Measurements from ENCODE around the gene ATM. TPM values are rescaled to one million over a fixed set of nuclear protein-coding genes. Genes with fewer than 3 reads are reported as not detected.

Gene ATM
- total RNA-seq, 4 donors from 2014 or later, result 31.7 to 135 (median 88.5) TPM

DNA sequence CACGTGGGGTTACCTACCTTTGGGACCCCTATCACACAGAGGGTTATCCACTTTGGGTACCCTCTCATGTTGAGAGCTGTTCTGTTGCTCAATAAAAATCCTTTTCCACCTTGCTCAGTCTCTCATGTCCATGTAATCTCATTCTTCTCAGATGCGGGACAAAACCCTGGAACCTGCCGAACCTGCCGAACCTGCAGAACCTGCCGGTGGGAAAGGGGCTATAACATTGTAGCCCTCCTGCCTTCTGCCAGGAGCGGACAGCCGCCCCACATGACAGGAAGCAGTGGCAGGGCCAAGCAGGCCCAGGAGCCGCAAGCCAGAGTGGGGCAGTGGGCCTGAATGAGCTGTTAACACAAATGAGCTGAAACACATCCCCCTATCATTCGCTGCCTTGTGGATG lies 18.5 kb upstream of the ATM start:
- no peak overlapping the region for H3K4me3 ChIP-seq
- no peaks in the 10 kb centered on the region for H3K27me3 ChIP-seq
- no peak for DNase-seq
- WGBS, 2 donors (ENCODE audit: low coverage in 1 of 2), result 98 to 100% methylated on average over 1 to 9 of the region's 9 CpGs
- no peaks in the 10 kb centered on the region for H3K4me1 ChIP-seq
- intact Hi-C loops (cut with DNase I; ENCODE audit: low total_unique reads), result no loop called here
- in situ Hi-C loops (cut with MboI; ENCODE audit: low pct_ligation_motif_present in 1 of 4, low pct_unique_long_range_greater_than_20kb in 1 of 4, low sequenced_read_pairs in 3 of 4), result loop anchor here in 1 of 4 donors (25.0 kb wide), 1 partner anchor 458 kb away; the partner anchor contains the start of gene DDX10
- no peak overlapping the region for H3K27ac ChIP-seq
- TF ChIP-seq POLR2A (IDR thresholded peaks at IDR 0.05) (no peak), POLR2AphosphoS5 (IDR thresholded peaks at IDR 0.05) (no peak), EP300 (IDR thresholded peaks at IDR 0.05; ENCODE audit: low read depth) (no peak), CTCF (IDR thresholded peaks at IDR 0.05) (no peak)
- peaks cover 0 to 24% (median 10%) of the 10 kb centered on the region in 4 donors for H3K36me3 ChIP-seq
- peaks cover 0 to 4% of the 10 kb centered on the region in 2 donors for H3K9me3 ChIP-seq

- H3K27ac ChIP-seq, result no peak overlapping the region
- 89 to 92% methylated on average over 3 to 4 of the region's 4 CpGs for WGBS, 2 donors (ENCODE audit: low coverage in 1 of 2)
- no peak for DNase-seq
- H3K4me3 ChIP-seq, result no peak overlapping the region
- peaks cover 0 to 4% of the 10 kb centered on the region in 2 donors for H3K9me3 ChIP-seq
- peaks cover 0 to 25% (median 10%) of the 10 kb centered on the region in 4 donors for H3K36me3 ChIP-seq
- H3K27me3 ChIP-seq, result no peaks in the 10 kb centered on the region
- H3K4me1 ChIP-seq, result no peaks in the 10 kb centered on the region
- no peak for TF ChIP-seq CTCF (IDR thresholded peaks at IDR 0.05)
- TF ChIP-seq EP300 (IDR thresholded peaks at IDR 0.05; ENCODE audit: low read depth), result no peak
- TF ChIP-seq POLR2A (IDR thresholded peaks at IDR 0.05), result no peak
- no peak for TF ChIP-seq POLR2AphosphoS5 (IDR thresholded peaks at IDR 0.05)
- in situ Hi-C loops (cut with MboI; ENCODE audit: low pct_ligation_motif_present in 1 of 4, low pct_unique_long_range_greater_than_20kb in 1 of 4, low sequenced_read_pairs in 3 of 4) (loop anchor here in 1 of 4 donors (25.0 kb wide), 1 partner anchor 457 kb away; the partner anchor contains the start of gene DDX10), intact Hi-C loops (cut with DNase I; ENCODE audit: low total_unique reads) (no loop called here)
These were observed 17.9 kb upstream of the ATM start for GRCh38 chr11:108204929-108205499.

- no peak for DNase-seq
- Histone ChIP-seq H3K4me1 (no peaks in the 10 kb centered on the region), H3K36me3 (peaks cover 0 to 34% (median 14%) of the 10 kb centered on the region in 4 donors), H3K27me3 (no peaks in the 10 kb centered on the region), H3K9me3 (peaks cover 0 to 4% of the 10 kb centered on the region in 2 donors), H3K4me3 (no peak overlapping the region), H3K27ac (no peak overlapping the region)
- intact Hi-C loops (cut with DNase I; ENCODE audit: low total_unique reads), result no loop called here
- WGBS, 2 donors (ENCODE audit: low coverage in 1 of 2), result 93% methylated on average over 6 of the region's 6 CpGs; no CpG with 5 or more reads in 1 of the 2 donors
- TF ChIP-seq CTCF (IDR thresholded peaks at IDR 0.05), result no peak
- TF ChIP-seq POLR2A (IDR thresholded peaks at IDR 0.05), result no peak
- TF ChIP-seq EP300 (IDR thresholded peaks at IDR 0.05; ENCODE audit: low read depth), result no peak
- no peak for TF ChIP-seq POLR2AphosphoS5 (IDR thresholded peaks at IDR 0.05)
- in situ Hi-C loops (cut with MboI; ENCODE audit: low pct_ligation_motif_present in 1 of 4, low pct_unique_long_range_greater_than_20kb in 1 of 4, low sequenced_read_pairs in 3 of 4), result loop anchor here in 1 of 4 donors (25.0 kb wide), 1 partner anchor 456 kb away; the partner anchor contains the start of gene DDX10
These were observed 16.7 kb upstream of the ATM start for GRCh38 chr11:108206171-108206570.

GRCh38 chr11:108206969-108207682 lies 15.7 kb upstream of the ATM start:
- in situ Hi-C loops (cut with MboI; ENCODE audit: low pct_ligation_motif_present in 1 of 4, low pct_unique_long_range_greater_than_20kb in 1 of 4, low sequenced_read_pairs in 3 of 4), result loop anchor here in 1 of 4 donors (25.0 kb wide), 1 partner anchor 455 kb away; the partner anchor contains the start of gene DDX10
- H3K27me3 ChIP-seq, result no peaks in the 10 kb centered on the region

More at GRCh38 chr11:108206969-108207682, 15.7 kb upstream of the ATM start:
- Histone ChIP-seq H3K4me3 (no peak overlapping the region), H3K4me1 (no peaks in the 10 kb centered on the region), H3K36me3 (peaks cover 0 to 38% (median 14%) of the 10 kb centered on the region in 4 donors), H3K27ac (no peak overlapping the region), H3K9me3 (peaks cover 0 to 4% of the 10 kb centered on the region in 2 donors)
- WGBS, 2 donors (ENCODE audit: low coverage in 1 of 2), result 83% methylated on average over 5 of the region's 8 CpGs; no CpG with 5 or more reads in 1 of the 2 donors
- intact Hi-C loops (cut with DNase I; ENCODE audit: low total_unique reads), result no loop called here
- no peak for DNase-seq
- no peak for TF ChIP-seq POLR2A (IDR thresholded peaks at IDR 0.05)
- no peak for TF ChIP-seq CTCF (IDR thresholded peaks at IDR 0.05)
- TF ChIP-seq POLR2AphosphoS5 (IDR thresholded peaks at IDR 0.05), result no peak
- no peak for TF ChIP-seq EP300 (IDR thresholded peaks at IDR 0.05; ENCODE audit: low read depth)
